ENCODE results near the gene CCDC171. TPM values are rescaled to one million over a fixed set of nuclear protein-coding genes. Genes with fewer than 3 reads are reported as not detected.

The CCDC171 gene
- total and polyA plus RNA-seq, 10 of the 15 experiments (the other 5 are each of a cell fraction or from before 2014, with no cell fraction given), result 1.00 to 7.2 (median 2.8) TPM

DNA sequence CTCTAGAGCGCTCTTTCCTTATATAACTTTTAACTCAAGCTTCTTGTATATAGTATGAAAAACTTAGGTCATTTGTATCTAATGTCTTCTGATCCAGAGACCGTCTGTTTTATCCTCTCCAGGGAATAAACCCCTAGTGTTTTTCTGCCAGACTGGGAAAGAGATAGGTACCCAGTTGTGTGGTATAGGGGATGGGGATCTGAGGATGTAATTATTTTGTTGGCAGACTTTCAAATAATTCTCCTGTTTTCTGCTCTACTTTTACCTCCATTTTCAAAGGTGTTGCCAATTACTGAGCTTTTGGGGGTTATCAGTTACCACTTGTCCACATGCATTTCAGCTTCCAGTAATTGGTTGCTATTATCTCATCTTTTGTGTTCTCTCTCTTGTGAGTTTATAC lies 17.9 kb downstream of the CCDC171 start:
- ChIA-PET RAD21 (ENCODE audit: unreplicated experiment) (no interaction called here), CTCF (interaction anchor here (0.7 kb wide), 1 partner anchor 102 kb away, joined by 3 read pairs; no protein-coding TSS in a partner anchor), POLR2A (interaction anchor here (0.5 kb wide), 1 partner anchor 21 kb away, joined by 3 read pairs; no protein-coding TSS in a partner anchor), SMC1A (ENCODE audit: uncharacterized antibody, unreplicated experiment) (interaction anchor here (1.3 kb wide), 1 partner anchor 31 kb away, joined by 3 read pairs; no protein-coding TSS in a partner anchor)
- H3K4me1 ChIP-seq (ENCODE audit: control insufficient read depth, insufficient read depth, low read length), result no peaks in the 10 kb centered on the region
- no peaks in the 10 kb centered on the region for H3K36me3 ChIP-seq (ENCODE audit: control insufficient read depth in 2 of 2, insufficient read depth in 2 of 2, low read length in 1 of 2)
- in situ Hi-C loops (cut with MboI), result no loop called here
- no peak overlapping the region for H3K4me2 ChIP-seq (ENCODE audit: control insufficient read depth, insufficient read depth)
- FAIRE-seq (no peak), ATAC-seq (no peak), DNase-seq (ENCODE audit: low read depth, low spot score) (no peak)
- no peak overlapping the region for H3K27ac ChIP-seq (ENCODE audit: control insufficient read depth, insufficient read depth)
- TF ChIP-seq RAD51 (IDR thresholded peaks at IDR 0.05) (no peak), PAX5 (IDR thresholded peaks at IDR 0.05; ENCODE audit: borderline replicate concordance, low read depth, low read length) (no peak), NR2F1 (conservative IDR thresholded peaks at IDR 0.05) (no peak), FOXK2 (IDR thresholded peaks at IDR 0.05) (no peak), TBL1XR1 (IDR thresholded peaks at IDR 0.05; ENCODE audit: low read depth, low read length) (no peak), YY1 (IDR thresholded peaks at IDR 0.05; ENCODE audit: low read depth, low read length) (no peak), ZNF622 (IDR thresholded peaks at IDR 0.05) (no peak), SREBF1 (IDR thresholded peaks at IDR 0.05; ENCODE audit: low read length) (no peak), FOXM1 (IDR thresholded peaks at IDR 0.05; ENCODE audit: low read depth, low read length) (no peak), SIN3A (IDR thresholded peaks at IDR 0.05; ENCODE audit: low read depth, low read length) (no peak), CREM (IDR thresholded peaks at IDR 0.05; ENCODE audit: low read depth) (no peak), PML (IDR thresholded peaks at IDR 0.05; ENCODE audit: low read length) (no peak)
- TF ChIP-seq, protein P1, sequence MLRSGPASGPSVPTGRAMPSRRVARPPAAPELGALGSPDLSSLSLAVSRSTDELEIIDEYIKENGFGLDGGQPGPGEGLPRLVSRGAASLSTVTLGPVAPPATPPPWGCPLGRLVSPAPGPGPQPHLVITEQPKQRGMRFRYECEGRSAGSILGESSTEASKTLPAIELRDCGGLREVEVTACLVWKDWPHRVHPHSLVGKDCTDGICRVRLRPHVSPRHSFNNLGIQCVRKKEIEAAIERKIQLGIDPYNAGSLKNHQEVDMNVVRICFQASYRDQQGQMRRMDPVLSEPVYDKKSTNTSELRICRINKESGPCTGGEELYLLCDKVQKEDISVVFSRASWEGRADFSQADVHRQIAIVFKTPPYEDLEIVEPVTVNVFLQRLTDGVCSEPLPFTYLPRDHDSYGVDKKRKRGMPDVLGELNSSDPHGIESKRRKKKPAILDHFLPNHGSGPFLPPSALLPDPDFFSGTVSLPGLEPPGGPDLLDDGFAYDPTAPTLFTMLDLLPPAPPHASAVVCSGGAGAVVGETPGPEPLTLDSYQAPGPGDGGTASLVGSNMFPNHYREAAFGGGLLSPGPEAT (IDR thresholded peaks at IDR 0.05; ENCODE audit: low read depth), result no peak
- TF ChIP-seq, protein P2, sequence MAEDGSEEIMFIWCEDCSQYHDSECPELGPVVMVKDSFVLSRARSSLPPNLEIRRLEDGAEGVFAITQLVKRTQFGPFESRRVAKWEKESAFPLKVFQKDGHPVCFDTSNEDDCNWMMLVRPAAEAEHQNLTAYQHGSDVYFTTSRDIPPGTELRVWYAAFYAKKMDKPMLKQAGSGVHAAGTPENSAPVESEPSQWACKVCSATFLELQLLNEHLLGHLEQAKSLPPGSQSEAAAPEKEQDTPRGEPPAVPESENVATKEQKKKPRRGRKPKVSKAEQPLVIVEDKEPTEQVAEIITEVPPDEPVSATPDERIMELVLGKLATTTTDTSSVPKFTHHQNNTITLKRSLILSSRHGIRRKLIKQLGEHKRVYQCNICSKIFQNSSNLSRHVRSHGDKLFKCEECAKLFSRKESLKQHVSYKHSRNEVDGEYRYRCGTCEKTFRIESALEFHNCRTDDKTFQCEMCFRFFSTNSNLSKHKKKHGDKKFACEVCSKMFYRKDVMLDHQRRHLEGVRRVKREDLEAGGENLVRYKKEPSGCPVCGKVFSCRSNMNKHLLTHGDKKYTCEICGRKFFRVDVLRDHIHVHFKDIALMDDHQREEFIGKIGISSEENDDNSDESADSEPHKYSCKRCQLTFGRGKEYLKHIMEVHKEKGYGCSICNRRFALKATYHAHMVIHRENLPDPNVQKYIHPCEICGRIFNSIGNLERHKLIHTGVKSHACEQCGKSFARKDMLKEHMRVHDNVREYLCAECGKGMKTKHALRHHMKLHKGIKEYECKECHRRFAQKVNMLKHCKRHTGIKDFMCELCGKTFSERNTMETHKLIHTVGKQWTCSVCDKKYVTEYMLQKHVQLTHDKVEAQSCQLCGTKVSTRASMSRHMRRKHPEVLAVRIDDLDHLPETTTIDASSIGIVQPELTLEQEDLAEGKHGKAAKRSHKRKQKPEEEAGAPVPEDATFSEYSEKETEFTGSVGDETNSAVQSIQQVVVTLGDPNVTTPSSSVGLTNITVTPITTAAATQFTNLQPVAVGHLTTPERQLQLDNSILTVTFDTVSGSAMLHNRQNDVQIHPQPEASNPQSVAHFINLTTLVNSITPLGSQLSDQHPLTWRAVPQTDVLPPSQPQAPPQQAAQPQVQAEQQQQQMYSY (CRISPR knock-in tag; IDR thresholded peaks at IDR 0.05), result no peak
- H2AFZ ChIP-seq (ENCODE audit: control insufficient read depth, low read depth, low read length), result no peak overlapping the region
- WGBS (ENCODE audit: insufficient coverage, insufficient replicate concordance, low lambda C conversion rate, missing lambda C conversion rate), result 100% methylated on average over 2 of the region's 2 CpGs
- no peaks in the 10 kb centered on the region for H4K20me1 ChIP-seq (ENCODE audit: control insufficient read depth, insufficient read depth)
- no peak overlapping the region for H3K4me3 ChIP-seq
- H3K9me3 ChIP-seq (replicated peaks; ENCODE audit: control insufficient read depth, insufficient read depth, low read length), result no peaks in the 10 kb centered on the region
- H3K27me3 ChIP-seq (replicated peaks in 1 of 2; ENCODE audit: control insufficient read depth in 2 of 2, insufficient read depth in 2 of 2, low read length in 1 of 2), result no peaks in the 10 kb centered on the region
- no peaks in the 10 kb centered on the region for H3K79me2 ChIP-seq (ENCODE audit: control insufficient read depth, insufficient read depth, low read length)
- intact Hi-C loops (cut with micrococcal nuclease; ENCODE audit: unreplicated experiment), result no loop called here
- no peak overlapping the region for H3K9ac ChIP-seq (ENCODE audit: control insufficient read depth, insufficient read depth, low read length)
- BruUV-seq (replicated peaks), result no TSS peak

All from GM12878 (cell line).